Measurements from ENCODE around the gene ITGA11.

The ITGA11 gene

DNA sequence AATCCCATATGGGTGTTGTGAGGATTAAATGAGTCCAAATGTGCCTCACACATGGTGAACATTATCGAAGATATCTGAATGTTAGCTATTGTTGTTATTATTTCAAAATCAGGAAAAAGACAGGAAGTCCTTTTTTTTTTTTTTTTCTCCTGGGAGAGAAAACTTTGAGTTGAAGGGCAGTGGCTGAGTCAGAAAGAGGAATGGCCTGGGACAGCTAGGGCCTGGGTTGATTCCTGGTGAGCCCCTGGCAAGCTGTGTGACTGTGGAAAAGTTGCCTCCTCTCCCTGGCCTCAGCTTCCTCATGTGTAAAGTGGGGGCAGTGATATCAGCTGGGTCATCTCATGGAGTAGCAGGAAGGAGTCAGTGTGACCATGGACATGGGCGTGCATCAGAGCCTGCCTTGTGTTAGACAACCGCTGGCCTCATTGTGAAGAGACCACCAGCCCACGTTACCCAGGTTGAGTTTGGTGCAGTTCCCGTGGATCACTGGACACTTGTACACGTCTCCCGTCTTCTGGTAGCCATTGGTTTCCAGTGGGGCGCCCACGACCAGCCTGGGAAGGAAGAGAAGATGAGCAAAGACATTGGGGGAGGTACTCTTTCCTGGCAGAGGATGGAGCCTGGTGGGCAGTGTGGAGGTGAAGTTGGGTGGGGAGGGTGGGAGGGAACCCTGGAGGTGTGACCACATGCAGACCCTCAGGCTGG lies 63.1 kb downstream of the ITGA11 start:
- TF ChIP-seq GATA2 (IDR thresholded peaks at IDR 0.05; ENCODE audit: low read depth, low read length) (no peak), GATA3 (IDR thresholded peaks at IDR 0.05; ENCODE audit: low read depth, low read length) (no peak)

DNA sequence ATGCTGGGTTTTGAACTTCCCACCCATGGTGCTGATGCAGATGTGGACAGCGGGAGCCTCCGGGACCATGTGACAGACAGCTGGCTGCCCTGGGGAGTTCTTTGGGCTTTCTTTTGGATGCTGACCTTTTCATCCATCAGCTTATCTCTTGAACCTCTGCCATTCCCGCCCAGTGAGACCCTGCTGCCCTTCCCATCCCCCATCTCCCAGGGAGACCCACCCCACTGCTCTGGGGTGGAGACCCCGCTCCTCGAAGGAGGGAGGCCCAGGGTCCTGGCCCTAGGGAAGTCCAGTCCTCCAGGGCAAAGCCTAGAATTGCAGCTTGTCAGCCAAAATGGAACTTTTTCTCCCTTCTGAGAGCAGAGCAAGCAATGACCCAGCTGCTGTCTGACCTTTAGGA lies 64.0 kb downstream of the ITGA11 start:
- TF ChIP-seq GATA3 (IDR thresholded peaks at IDR 0.05; ENCODE audit: low read depth, low read length) (no peak), GATA2 (IDR thresholded peaks at IDR 0.05; ENCODE audit: low read depth, low read length) (no peak)

DNA sequence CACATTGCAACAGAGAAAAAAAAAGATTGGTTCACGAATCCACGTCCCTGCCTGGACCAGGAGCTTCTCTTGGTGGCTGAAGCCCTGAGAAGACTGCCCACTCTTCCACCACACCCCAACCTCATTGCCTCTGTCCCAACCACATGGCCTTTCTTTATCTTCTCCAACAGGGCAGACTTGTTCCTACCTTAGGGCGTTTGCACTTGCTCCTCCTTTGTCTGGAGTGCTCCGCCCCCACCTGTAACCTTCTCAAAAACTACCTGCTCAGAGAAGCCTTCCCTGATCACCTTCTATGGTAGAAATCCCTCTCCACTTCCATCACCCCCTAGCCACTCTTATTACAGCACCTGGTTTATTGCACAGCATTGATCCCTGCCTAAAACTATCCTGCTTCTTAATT lies 64.7 kb downstream of the ITGA11 start:
- TF ChIP-seq GATA2 (IDR thresholded peaks at IDR 0.05; ENCODE audit: low read depth, low read length) (no peak), GATA3 (IDR thresholded peaks at IDR 0.05; ENCODE audit: low read depth, low read length) (no peak)

DNA sequence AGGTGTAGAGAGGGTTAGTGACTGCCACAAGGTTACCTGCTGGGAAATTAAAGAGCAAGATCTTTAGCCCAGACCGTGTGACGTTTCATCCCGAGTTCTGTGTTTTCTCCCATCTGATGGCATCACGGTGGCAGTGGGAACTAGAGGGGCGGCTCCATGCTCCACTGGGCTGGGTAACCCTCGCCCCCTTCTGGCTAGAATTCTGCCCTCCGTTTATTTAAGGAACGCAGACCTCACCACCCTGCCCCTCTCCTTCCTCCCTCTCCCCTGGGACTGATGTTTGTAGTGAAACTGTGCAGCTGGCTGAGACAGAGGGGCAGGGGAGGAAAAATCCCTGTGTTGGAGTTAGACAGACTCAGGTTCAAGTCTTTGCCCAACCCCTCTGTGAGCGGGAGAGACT lies 65.6 kb downstream of the ITGA11 start:
- no peak for TF ChIP-seq GATA3 (IDR thresholded peaks at IDR 0.05; ENCODE audit: low read depth, low read length)
- TF ChIP-seq GATA2 (IDR thresholded peaks at IDR 0.05; ENCODE audit: low read depth, low read length): no peak

DNA sequence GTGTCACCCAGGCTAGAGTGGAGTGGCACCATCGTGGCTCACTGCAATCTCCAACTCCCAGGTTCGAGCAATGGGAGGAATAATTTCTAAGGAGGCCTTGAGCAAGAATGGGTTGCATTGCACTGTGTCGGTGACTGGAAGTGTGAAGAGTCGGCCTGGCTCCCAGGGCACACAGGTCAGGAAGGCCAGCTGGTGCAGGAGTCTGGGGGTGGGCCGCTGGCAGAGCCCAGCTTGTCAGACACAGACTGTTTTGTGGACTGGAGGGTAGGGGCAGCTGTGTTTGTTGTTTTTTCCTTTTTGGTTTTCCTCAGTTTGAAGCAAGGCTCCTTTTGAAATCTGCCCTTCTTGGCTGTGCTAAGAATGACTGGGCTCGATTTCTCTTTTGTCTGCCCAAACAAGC lies 66.2 kb downstream of the ITGA11 start:
- TF ChIP-seq GATA2 (IDR thresholded peaks at IDR 0.05; ENCODE audit: low read depth, low read length): no peak
- TF ChIP-seq GATA3 (IDR thresholded peaks at IDR 0.05; ENCODE audit: low read depth, low read length): no peak

DNA sequence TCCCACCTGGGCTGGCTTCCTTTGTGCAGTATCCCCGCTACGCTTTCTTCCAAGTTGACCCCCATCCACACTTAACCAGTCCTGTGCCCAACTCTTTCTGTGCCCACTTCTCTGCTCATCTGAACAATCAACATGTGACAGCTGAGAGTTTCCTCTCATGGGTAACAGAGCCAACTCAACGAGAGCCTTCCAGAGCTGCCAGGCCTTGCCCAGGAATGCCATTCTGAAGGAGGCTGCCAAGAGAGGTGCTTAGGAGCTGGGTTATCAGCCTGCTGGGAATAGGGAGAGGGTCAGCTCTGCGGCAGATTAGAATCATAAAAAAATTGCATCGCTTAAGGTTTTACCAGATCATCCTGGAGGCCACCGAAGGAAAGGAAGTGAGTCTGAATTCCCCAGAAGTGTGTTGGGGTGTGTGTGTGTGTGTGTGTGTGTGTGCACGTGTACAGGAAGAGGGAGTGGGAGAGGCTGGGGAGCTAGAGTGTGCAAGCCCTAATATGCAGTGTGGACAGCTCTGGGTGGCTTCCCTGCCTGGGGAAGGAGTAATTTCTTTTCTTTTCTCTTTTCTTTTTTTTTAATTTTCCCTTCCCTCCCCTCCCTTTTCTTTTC lies 66.7 kb downstream of the ITGA11 start:
- TF ChIP-seq GATA2 (IDR thresholded peaks at IDR 0.05; ENCODE audit: low read depth, low read length): no peak
- TF ChIP-seq GATA3 (IDR thresholded peaks at IDR 0.05; ENCODE audit: low read depth, low read length): no peak

DNA sequence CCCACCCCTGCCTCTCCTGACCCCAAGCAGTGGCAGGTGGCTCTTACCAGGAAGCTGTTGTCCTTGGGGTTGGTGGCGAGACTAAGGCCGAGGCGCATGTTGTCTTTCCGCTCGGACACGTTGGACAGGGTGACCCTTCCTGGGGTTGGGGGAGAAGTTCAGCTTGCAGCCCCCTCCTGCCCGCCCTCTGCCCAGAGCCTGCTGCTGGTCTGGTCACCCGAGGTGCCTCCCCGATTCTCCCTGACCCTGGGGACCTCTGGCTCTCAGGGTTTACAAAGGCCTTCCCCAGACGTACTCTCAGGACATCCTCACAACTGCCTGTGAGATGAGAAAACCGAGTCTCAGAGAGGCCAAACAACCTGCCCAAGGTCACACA lies 67.3 kb downstream of the ITGA11 start:
- no peak for TF ChIP-seq GATA3 (IDR thresholded peaks at IDR 0.05; ENCODE audit: low read depth, low read length)

DNA sequence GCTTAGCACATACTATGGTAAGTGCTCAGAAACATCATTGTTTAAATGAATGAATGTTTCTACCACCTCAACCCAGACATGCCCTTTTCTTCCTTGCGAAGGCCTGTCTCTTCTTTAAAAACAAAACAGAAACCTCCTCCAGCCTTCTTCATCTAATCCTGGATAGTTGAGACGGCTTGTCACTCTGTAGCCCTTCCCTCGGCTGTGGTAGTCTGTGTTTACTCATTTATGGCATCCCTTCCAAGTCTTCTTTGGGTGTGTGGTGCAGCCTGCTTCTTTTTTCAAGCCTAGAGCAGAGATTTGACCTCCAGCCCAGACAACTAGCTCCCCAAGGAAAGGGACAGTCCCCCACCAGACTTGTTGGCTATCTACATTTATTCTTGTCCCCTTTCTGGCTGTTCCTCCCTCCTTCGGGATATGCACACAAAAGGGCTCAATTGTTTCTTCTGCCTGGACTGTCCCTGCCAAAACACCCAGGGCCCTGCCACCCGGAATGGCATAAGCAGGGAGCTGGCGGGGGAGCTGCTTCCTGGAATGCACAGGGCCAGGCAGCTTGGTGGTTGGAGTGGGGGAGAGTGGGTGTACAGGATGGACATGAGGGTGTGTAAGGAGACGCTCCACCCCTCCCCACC lies 67.8 kb downstream of the ITGA11 start:
- no peak for TF ChIP-seq GATA2 (IDR thresholded peaks at IDR 0.05; ENCODE audit: low read depth, low read length)

DNA sequence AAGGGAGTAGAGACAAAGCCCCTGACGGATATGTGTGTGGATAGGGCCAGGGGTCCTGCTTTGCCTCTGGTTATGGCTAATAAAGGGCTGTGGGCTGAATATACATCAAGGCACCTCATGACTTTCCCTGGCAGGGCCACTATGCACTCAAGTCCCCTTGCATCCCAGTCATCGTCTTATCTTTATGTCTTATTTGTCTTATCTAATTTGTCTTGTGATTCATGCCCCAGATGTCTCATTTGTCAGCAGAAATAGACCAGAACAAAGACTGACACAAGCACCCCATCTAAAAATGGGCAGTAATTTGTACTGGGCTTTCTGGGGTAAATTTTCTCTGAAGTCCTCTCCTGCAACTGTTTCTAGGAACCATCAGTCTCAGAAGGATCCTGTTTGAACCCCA lies 68.6 kb downstream of the ITGA11 start:
- no peak for TF ChIP-seq GATA3 (IDR thresholded peaks at IDR 0.05; ENCODE audit: low read depth, low read length)
- TF ChIP-seq GATA2 (IDR thresholded peaks at IDR 0.05; ENCODE audit: low read depth, low read length): no peak

DNA sequence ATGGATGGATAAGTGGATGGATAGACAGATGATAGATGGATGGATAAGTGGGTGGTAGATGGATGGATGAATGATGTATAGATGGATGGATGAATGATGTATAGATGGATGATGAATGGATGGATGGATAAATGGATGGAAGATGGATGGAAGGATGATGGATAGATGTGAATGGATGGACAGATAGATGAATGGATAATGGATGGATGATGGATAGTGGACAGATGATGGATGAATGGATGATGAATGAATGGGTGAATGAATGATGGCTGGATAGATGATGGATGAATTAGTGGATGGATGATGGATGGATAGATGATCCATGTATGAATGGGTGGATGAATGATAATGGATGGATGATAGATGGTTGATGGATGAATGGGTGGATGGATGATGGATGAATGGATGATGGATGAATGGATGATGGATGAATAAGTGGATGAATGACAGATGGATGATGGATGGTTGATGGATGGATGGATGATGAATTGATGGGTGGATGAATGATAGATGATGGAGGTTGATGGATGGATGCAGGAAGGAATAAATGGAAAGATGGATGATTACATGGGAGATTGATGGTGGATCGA lies 69.3 kb downstream of the ITGA11 start:
- TF ChIP-seq GATA3 (IDR thresholded peaks at IDR 0.05; ENCODE audit: low read depth, low read length) (no peak), GATA2 (IDR thresholded peaks at IDR 0.05; ENCODE audit: low read depth, low read length) (no peak)

DNA sequence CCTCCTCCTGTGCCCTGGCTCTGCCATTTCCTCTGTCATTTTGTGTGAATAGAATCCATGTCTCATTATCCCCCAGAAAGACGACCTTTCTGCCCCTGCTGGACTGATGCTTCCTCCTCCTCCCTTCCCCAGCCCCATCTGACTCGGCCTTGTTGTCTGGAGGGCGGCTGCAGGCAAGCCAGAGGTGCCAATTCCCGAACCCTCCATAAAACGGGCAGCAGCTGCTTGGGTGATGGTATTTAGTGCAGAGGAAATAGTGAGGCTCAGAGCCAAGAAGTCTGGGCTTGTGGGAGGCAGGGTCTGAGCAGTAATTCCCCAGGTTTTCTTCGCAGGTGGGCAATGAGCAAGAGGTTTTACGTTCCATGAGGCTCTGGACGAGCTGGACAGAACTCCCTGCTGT lies 71.2 kb downstream of the ITGA11 start:
- TF ChIP-seq GATA3 (IDR thresholded peaks at IDR 0.05; ENCODE audit: low read depth, low read length) (no peak), GATA2 (IDR thresholded peaks at IDR 0.05; ENCODE audit: low read depth, low read length) (no peak)

DNA sequence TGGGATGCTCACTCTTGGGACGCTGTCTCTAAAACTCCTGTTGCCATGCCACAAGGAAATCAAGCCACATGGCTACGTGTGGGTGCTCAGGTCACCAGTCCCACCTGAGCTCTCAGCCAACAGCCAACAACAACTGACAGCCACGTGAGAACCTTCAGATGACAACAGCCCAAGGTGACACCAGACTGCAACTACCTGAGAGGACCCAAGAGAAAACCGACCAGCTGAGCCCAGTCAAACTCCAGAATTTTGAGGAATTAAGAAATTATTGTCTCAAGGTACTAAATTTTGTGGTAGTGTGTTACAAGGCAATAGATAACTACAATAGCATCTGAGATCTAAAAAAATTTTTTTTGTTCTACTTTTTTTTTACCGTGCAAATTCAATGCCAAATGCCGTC lies 75.2 kb downstream of the ITGA11 start:
- TF ChIP-seq GATA3 (IDR thresholded peaks at IDR 0.05; ENCODE audit: low read depth, low read length) (no peak), GATA2 (IDR thresholded peaks at IDR 0.05; ENCODE audit: low read depth, low read length) (no peak)

DNA sequence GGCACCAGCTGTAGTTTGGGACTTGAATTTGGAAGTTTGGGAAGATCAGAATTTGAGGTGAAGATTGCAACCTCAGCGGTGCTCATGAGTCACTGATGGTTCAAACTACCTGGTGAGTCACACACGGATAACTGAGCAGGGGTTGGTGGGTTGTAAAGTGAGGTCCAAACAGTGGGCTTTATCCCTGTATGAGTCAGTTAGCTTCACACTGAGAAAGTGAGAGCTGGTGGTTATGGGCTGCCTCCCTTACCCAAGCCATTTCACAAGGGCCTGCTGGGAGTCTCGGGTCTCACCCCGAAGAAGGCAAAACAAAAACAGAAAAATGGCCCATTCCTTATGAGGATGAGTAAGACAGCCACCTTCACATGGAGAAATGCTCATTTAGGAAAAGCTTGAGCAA lies 77.0 kb downstream of the ITGA11 start:
- no peak for TF ChIP-seq GATA2 (IDR thresholded peaks at IDR 0.05; ENCODE audit: low read depth, low read length)
- TF ChIP-seq GATA3 (IDR thresholded peaks at IDR 0.05; ENCODE audit: low read depth, low read length): no peak

DNA sequence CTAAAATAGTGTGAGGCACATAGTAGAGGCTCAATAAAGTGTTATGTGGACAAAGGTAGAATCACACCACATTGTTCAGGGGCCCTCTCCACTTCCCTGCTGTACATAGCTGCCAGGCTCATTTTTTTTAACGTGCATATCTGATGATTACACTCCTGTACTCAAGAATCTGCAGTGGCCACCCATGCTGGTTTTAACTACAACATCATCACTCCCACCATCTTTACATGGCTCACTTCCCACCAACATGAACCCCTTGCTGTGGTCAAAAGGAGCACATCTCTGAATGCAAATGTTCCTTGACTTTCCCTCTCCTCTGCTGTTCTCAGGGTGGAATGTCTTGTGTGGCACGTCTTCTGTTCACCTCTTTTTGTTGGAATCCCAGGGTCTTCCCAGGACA lies 77.7 kb downstream of the ITGA11 start:
- TF ChIP-seq GATA3 (IDR thresholded peaks at IDR 0.05; ENCODE audit: low read depth, low read length) (no peak), GATA2 (IDR thresholded peaks at IDR 0.05; ENCODE audit: low read depth, low read length) (no peak)

Data from SH-SY5Y (cell line).